Transverse colon (tissue), 3 donors: ENCODE measurements around the gene DALRD3.

Source experiments
- CTCF ChIP-seq, 5 experiments: fragments of 200-600 bp in 3 of 5; fragments of 450-650 bp in 2 of 5; sonication (generic) in 3 of 5; IDR thresholded peaks; 1 replicate in 2 of 5; 2 replicates in 3 of 5; pipeline ENCODE4 v1.5.1; 2016 to 2017; ENCODE audit warnings: antibody characterized with exemption in 5 of 5, inconsistent platforms in 3 of 5, mild to moderate bottlenecking in 2 of 5, moderate library complexity in 1 of 5
- POLR2A ChIP-seq: fragments of 450-650 bp; IDR thresholded peaks from one replicate; pipeline ENCODE4 v1.6.1; 2016; ENCODE audit warnings: antibody characterized with exemption, mild to moderate bottlenecking, moderate library complexity

DNA sequence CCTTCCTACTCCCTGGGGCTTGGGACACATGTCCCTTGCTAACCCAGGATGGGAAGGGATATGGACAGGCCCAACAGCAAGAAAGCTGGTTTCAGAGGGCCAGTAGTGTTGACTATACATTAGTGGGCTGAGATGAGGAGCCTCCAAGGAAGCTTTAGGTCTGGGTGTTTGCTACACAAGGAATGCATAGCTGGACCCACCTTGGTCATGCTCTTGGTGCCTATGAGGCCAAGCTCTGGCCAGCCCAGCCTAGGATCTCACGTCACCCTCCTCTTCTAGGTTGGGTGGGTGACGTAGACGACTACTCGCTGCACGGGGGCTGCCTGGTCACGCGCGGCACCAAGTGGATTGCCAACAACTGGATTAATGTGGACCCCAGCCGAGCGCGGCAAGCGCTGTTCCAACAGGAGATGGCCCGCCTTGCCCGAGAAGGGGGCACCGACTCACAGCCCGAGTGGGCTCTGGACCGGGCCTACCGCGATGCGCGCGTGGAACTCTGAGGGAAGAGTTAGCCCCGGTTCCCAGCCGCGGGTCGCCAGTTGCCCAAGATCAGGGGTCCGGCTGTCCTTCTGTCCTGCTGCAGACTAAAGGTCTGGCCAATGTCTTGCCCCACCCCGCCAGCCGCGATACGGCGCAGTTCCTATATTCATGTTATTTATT is 11.8 kb downstream of the DALRD3 start:
- TF ChIP-seq POLR2A (no peak), CTCF (IDR thresholded peaks at IDR 0.05) (no peak)
